K562 (cell line): Measurements from ENCODE around the gene CYS1. TPM values are rescaled to one million over a fixed set of nuclear protein-coding genes. Genes with fewer than 3 reads are reported as not detected.

Source experiments
- FOXJ3 ChIP-seq: sonication (generic); formaldehyde crosslinking; IDR thresholded peaks from 2 replicates; pipeline ENCODE4 v1.4.0; 2020; ENCODE audit warnings: mild to moderate bottlenecking, missing genetic modification reagents
- KAT2B ChIP-seq: IDR thresholded peaks from one replicate; pipeline ENCODE4 v1.6.1; 2012; ENCODE audit warnings: low read depth, mild to moderate bottlenecking, control low read depth, inconsistent platforms, low read length, moderate library complexity
- L3MBTL2 ChIP-seq: fragments of 450-650 bp; IDR thresholded peaks from 2 replicates; pipeline ENCODE4 v1.6.1; 2016; ENCODE audit warnings: mild to moderate bottlenecking, moderate library complexity
- MCM2 ChIP-seq: fragments of 450-650 bp; IDR thresholded peaks from 2 replicates; pipeline ENCODE4 v1.6.1; 2017; ENCODE audit warnings: low read depth, mild to moderate bottlenecking
- POLR2G ChIP-seq: fragments of 200-400 bp; formaldehyde crosslinking; IDR thresholded peaks from 2 replicates; pipeline ENCODE4 v1.6.1; 2017; ENCODE audit warnings: low read depth, mild to moderate bottlenecking, antibody characterized with exemption, low read length, moderate library complexity
- POLR3A ChIP-seq: IDR thresholded peaks from 2 replicates; pipeline ENCODE4 v1.6.1; 2011; ENCODE audit warnings: borderline replicate concordance, mild to moderate bottlenecking, moderate library complexity; ENCODE audit not compliant: insufficient read length, insufficient read depth; ENCODE audit errors: extremely low read depth
- RFX7 ChIP-seq: fragments of 250-450 bp; sonication (Bioruptor Pico); IDR thresholded peaks from 2 replicates; pipeline ENCODE4 v1.5.1; 2021; ENCODE audit warnings: mild to moderate bottlenecking
- SIN3B ChIP-seq: fragments of 450-650 bp; IDR thresholded peaks from 2 replicates; pipeline ENCODE4 v1.6.1; 2017; ENCODE audit warnings: low read depth, mild to moderate bottlenecking, moderate library complexity
- SUPT5H ChIP-seq: fragments of 450-650 bp; IDR thresholded peaks from 2 replicates; pipeline ENCODE4 v1.6.1; 2016
- ZEB2 ChIP-seq: fragments of 450-650 bp; IDR thresholded peaks from 2 replicates; pipeline ENCODE4 v1.6.1; 2016
- ZNF699 ChIP-seq: fragments of 250-450 bp; sonication (Bioruptor Pico); IDR thresholded peaks from 2 replicates; pipeline ENCODE4 v1.8.0; 2021; ENCODE audit warnings: mild to moderate bottlenecking, moderate library complexity; ENCODE audit not compliant: insufficient replicate concordance
- polyA plus RNA-seq, 8 experiments: library from polyadenylated mRNA; depleted of rRNA in 4 of 8; stranded (reverse) in 5 of 8; unstranded in 3 of 8; fragments of >200 nt; fragmentation: Nextera tagmentation in 2 of 8; fragmentation: Illumina TruSeq in 1 of 8; extraction: Ambion mirVana in 2 of 8; extraction: Trizol in 1 of 8; gene quantifications; 2 replicates each; pipeline versions ENCODE4 v1.2.1 to v1.2.3, GENCODE V29; 2011 to 2014; ENCODE audit warnings: inconsistent platforms in 1 of 8, missing spikeins in 1 of 8
- total RNA-seq, 7 experiments: library from RNA; depleted of rRNA in 6 of 7; stranded (reverse); fragments of >200 nt in 6 of 7; fragmentation: Illumina TruSeq in 2 of 7; extraction: Trizol in 2 of 7; gene quantifications; 2 replicates each; pipeline versions ENCODE4 v1.2.1 to v1.2.3, GENCODE V29; 2011 to 2021; ENCODE audit warnings: low replicate concordance in 1 of 7
- TF ChIP-seq, protein P1 (sequence below): sonication (generic); formaldehyde crosslinking; IDR thresholded peaks from 2 replicates; pipeline ENCODE4 v1.4.0; 2020; ENCODE audit warnings: mild to moderate bottlenecking, missing genetic modification reagents
- TF ChIP-seq, protein P2 (sequence below): fragments of 450-650 bp; IDR thresholded peaks from 2 replicates; pipeline ENCODE4 v1.6.1; 2017; ENCODE audit warnings: antibody characterized with exemption, mild to moderate bottlenecking
- TF ChIP-seq, protein P3 (sequence below): sonication (generic); formaldehyde crosslinking; IDR thresholded peaks from 2 replicates; pipeline ENCODE4 v1.9.0; 2022; ENCODE audit warnings: mild to moderate bottlenecking, missing genetic modification reagents
- TF ChIP-seq, protein P4 (sequence below): sonication (generic); formaldehyde crosslinking; IDR thresholded peaks from 2 replicates; pipeline ENCODE4 v1.8.0; 2022; ENCODE audit warnings: missing genetic modification reagents, mild to moderate bottlenecking, moderate library complexity, borderline replicate concordance
- TF ChIP-seq, protein P5 (sequence below): sonication (generic); formaldehyde crosslinking; IDR thresholded peaks from 2 replicates; pipeline ENCODE4 v1.8.0; 2022; ENCODE audit warnings: mild to moderate bottlenecking, missing genetic modification reagents, borderline replicate concordance
- TF ChIP-seq, protein P6 (sequence below): fragments of 250-450 bp; sonication (Bioruptor Pico); IDR thresholded peaks from 2 replicates; pipeline ENCODE4 v1.8.0; 2022; ENCODE audit warnings: moderate library complexity, mild to moderate bottlenecking, inconsistent platforms

Gene CYS1
- total and polyA plus RNA-seq, 9 of the 15 experiments (the other 6 are each of a cell fraction or from before 2014, with no cell fraction given), result 0.11 to 0.13 TPM; not detected in 7

DNA sequence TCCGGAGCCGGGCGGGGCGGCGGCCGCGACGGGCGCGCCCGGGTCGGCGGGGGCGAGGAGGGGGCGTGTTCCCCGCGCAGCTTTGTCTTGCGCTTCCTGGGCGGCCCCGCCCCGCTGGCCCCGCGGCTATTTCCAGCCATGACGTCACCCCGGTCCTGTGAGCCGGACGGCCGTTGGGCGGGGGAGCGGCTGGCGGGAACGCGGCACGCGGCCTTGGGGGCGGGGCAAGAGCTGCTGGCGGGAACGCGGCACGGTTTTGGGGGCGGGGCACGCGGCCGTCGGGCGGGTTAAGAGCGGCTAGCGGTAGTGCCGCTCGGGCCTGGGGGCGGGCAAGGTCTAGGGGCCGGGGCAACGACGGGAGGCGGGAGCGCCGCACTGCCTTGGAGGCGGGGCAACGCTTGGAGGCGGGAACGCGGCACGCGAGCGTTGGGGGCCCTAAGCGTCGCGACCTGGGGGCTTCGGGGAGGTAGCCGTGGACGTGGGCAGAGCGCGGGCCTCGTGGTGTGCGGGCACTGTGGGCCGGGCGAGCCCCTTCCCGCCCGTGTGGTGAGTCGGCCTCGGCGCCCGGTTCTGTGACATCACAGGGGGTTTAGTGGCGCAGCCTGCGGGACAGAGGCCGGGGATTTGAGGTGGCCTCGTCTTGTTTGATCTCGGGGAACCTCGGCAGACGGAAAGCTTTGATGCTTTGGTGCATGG, 36.2 kb downstream of the CYS1 start (continued):
- TF ChIP-seq, protein P1, sequence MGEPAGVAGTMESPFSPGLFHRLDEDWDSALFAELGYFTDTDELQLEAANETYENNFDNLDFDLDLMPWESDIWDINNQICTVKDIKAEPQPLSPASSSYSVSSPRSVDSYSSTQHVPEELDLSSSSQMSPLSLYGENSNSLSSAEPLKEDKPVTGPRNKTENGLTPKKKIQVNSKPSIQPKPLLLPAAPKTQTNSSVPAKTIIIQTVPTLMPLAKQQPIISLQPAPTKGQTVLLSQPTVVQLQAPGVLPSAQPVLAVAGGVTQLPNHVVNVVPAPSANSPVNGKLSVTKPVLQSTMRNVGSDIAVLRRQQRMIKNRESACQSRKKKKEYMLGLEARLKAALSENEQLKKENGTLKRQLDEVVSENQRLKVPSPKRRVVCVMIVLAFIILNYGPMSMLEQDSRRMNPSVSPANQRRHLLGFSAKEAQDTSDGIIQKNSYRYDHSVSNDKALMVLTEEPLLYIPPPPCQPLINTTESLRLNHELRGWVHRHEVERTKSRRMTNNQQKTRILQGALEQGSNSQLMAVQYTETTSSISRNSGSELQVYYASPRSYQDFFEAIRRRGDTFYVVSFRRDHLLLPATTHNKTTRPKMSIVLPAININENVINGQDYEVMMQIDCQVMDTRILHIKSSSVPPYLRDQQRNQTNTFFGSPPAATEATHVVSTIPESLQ, result peak; percentile 90; the same call in 1 of the 2 replicates
- TF ChIP-seq L3MBTL2, result peak; percentile 95
- no peak for TF ChIP-seq POLR3A
- no peak for TF ChIP-seq MCM2
- no peak for TF ChIP-seq KAT2B
- TF ChIP-seq, protein P2, sequence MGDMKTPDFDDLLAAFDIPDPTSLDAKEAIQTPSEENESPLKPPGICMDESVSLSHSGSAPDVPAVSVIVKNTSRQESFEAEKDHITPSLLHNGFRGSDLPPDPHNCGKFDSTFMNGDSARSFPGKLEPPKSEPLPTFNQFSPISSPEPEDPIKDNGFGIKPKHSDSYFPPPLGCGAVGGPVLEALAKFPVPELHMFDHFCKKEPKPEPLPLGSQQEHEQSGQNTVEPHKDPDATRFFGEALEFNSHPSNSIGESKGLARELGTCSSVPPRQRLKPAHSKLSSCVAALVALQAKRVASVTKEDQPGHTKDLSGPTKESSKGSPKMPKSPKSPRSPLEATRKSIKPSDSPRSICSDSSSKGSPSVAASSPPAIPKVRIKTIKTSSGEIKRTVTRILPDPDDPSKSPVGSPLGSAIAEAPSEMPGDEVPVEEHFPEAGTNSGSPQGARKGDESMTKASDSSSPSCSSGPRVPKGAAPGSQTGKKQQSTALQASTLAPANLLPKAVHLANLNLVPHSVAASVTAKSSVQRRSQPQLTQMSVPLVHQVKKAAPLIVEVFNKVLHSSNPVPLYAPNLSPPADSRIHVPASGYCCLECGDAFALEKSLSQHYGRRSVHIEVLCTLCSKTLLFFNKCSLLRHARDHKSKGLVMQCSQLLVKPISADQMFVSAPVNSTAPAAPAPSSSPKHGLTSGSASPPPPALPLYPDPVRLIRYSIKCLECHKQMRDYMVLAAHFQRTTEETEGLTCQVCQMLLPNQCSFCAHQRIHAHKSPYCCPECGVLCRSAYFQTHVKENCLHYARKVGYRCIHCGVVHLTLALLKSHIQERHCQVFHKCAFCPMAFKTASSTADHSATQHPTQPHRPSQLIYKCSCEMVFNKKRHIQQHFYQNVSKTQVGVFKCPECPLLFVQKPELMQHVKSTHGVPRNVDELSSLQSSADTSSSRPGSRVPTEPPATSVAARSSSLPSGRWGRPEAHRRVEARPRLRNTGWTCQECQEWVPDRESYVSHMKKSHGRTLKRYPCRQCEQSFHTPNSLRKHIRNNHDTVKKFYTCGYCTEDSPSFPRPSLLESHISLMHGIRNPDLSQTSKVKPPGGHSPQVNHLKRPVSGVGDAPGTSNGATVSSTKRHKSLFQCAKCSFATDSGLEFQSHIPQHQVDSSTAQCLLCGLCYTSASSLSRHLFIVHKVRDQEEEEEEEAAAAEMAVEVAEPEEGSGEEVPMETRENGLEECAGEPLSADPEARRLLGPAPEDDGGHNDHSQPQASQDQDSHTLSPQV, result peak; percentile 70
- TF ChIP-seq, protein P3, sequence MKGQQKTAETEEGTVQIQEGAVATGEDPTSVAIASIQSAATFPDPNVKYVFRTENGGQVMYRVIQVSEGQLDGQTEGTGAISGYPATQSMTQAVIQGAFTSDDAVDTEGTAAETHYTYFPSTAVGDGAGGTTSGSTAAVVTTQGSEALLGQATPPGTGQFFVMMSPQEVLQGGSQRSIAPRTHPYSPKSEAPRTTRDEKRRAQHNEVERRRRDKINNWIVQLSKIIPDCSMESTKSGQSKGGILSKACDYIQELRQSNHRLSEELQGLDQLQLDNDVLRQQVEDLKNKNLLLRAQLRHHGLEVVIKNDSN (CRISPR knock-in tag), result peak; percentile 22; the same call in 1 of the 2 replicates
- TF ChIP-seq, protein P4, sequence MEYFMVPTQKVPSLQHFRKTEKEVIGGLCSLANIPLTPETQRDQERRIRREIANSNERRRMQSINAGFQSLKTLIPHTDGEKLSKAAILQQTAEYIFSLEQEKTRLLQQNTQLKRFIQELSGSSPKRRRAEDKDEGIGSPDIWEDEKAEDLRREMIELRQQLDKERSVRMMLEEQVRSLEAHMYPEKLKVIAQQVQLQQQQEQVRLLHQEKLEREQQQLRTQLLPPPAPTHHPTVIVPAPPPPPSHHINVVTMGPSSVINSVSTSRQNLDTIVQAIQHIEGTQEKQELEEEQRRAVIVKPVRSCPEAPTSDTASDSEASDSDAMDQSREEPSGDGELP (CRISPR knock-in tag), result peak; percentile 78; the same call in 1 of the 2 replicates
- TF ChIP-seq, protein P5, sequence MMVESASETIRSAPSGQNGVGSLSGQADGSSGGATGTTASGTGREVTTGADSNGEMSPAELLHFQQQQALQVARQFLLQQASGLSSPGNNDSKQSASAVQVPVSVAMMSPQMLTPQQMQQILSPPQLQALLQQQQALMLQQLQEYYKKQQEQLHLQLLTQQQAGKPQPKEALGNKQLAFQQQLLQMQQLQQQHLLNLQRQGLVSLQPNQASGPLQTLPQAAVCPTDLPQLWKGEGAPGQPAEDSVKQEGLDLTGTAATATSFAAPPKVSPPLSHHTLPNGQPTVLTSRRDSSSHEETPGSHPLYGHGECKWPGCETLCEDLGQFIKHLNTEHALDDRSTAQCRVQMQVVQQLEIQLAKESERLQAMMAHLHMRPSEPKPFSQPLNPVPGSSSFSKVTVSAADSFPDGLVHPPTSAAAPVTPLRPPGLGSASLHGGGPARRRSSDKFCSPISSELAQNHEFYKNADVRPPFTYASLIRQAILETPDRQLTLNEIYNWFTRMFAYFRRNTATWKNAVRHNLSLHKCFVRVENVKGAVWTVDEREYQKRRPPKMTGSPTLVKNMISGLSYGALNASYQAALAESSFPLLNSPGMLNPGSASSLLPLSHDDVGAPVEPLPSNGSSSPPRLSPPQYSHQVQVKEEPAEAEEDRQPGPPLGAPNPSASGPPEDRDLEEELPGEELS, result peak; percentile 92; the same call in 1 of the 2 replicates
- TF ChIP-seq ZNF699 (CRISPR knock-in tag), result no peak
- no peak for TF ChIP-seq RFX7 (CRISPR knock-in tag)
- TF ChIP-seq FOXJ3 (CRISPR knock-in tag), result no peak
- TF ChIP-seq ZEB2, result no peak
- TF ChIP-seq, protein P6, sequence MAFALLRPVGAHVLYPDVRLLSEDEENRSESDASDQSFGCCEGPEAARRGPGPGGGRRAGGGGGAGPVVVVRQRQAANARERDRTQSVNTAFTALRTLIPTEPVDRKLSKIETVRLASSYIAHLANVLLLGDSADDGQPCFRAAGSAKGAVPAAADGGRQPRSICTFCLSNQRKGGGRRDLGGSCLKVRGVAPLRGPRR (CRISPR knock-in tag), result no peak; the same call in 1 of the 2 replicates
- peak; percentile 40 for TF ChIP-seq SUPT5H
- TF ChIP-seq SIN3B, result 0 out of 2 replicates have a peak, but pooled peaks have one; percentile 6
- TF ChIP-seq POLR2G, result peak; percentile 72
